Neuronal stem cell (in vitro differentiated cells): ENCODE data around the gene KREMEN1.
A peak's percentile ranks its signal among the peaks of the same experiment; 100 is the strongest.

Source experiments
- DNase-seq: peaks from one replicate; pipeline ENCODE4 v3.0.0-alpha.2; 2013; ENCODE audit warnings: low spot score
- H2AFZ ChIP-seq: one replicate; pipeline ENCODE4 v1.6.1; 2013; ENCODE audit warnings: mild to moderate bottlenecking, low read length, inconsistent platforms
- H2AK5ac ChIP-seq: 2 replicates; pipeline ENCODE4 v1.6.1; 2013; ENCODE audit warnings: low read depth, mild to moderate bottlenecking, inconsistent platforms, low read length, moderate library complexity, mixed read lengths
- H2BK120ac ChIP-seq: 2 replicates; pipeline ENCODE4 v1.6.1; 2013; ENCODE audit warnings: low read depth, mild to moderate bottlenecking, inconsistent platforms, low read length, moderate library complexity, mixed read lengths
- H2BK12ac ChIP-seq: one replicate; pipeline ENCODE4 v1.6.1; 2013; ENCODE audit warnings: low read length, inconsistent platforms
- H2BK15ac ChIP-seq: 2 replicates; pipeline ENCODE4 v1.6.1; 2013; ENCODE audit warnings: mild to moderate bottlenecking, low read length, inconsistent platforms, mixed read lengths
- H2BK5ac ChIP-seq: one replicate; pipeline ENCODE4 v1.6.1; 2013; ENCODE audit warnings: inconsistent platforms, mild to moderate bottlenecking, low read length, moderate library complexity
- H3K14ac ChIP-seq: one replicate; pipeline ENCODE4 v1.6.1; 2013; ENCODE audit warnings: low read length, inconsistent platforms
- H3K18ac ChIP-seq: 2 replicates; pipeline ENCODE4 v1.6.1; 2013; ENCODE audit warnings: low read length, inconsistent platforms
- H3K23ac ChIP-seq: 2 replicates; pipeline ENCODE4 v1.6.1; 2013; ENCODE audit warnings: low read depth, mild to moderate bottlenecking, mixed read lengths, low read length, inconsistent platforms; ENCODE audit not compliant: poor library complexity
- H3K27ac ChIP-seq: replicated peaks from 3 replicates; pipeline ENCODE4 v1.5.1; 2013; ENCODE audit warnings: low read length, inconsistent platforms
- H3K27me3 ChIP-seq, 3 experiments: 2 replicates each; pipeline ENCODE4 v1.6.1; 2013; ENCODE audit warnings: low read length in 3 of 3, mild to moderate bottlenecking in 2 of 3, inconsistent platforms in 1 of 3, low read depth in 1 of 3, mixed read lengths in 1 of 3, moderate library complexity in 1 of 3; ENCODE audit not compliant: control insufficient read depth in 3 of 3, insufficient read depth in 3 of 3
- H3K36me3 ChIP-seq, 2 donors: replicated peaks in 1 of 2; 2 replicates each; pipeline ENCODE4 v1.6.1; 2013; ENCODE audit warnings: low read length in 2 of 2; ENCODE audit not compliant: control insufficient read depth in 2 of 2, insufficient read depth in 2 of 2
- H3K4ac ChIP-seq: 2 replicates; pipeline ENCODE4 v1.6.1; 2013; ENCODE audit warnings: inconsistent platforms, mild to moderate bottlenecking, low read length, moderate library complexity
- H3K4me1 ChIP-seq, 2 donors: 1 replicate in 1 of 2; 2 replicates in 1 of 2; pipeline ENCODE4 v1.6.1; 2013; ENCODE audit warnings: low read length in 2 of 2, low read depth in 1 of 2; ENCODE audit not compliant: control insufficient read depth in 2 of 2, insufficient read depth in 1 of 2
- H3K4me2 ChIP-seq: one replicate; pipeline ENCODE4 v1.6.1; 2013; ENCODE audit warnings: mild to moderate bottlenecking, low read length, inconsistent platforms; ENCODE audit not compliant: insufficient read depth, poor library complexity, severe bottlenecking
- H3K4me3 ChIP-seq, 2 donors: 2 replicates each; pipeline ENCODE4 v1.5.1; 2013; ENCODE audit warnings: low read length in 2 of 2, mild to moderate bottlenecking in 2 of 2, inconsistent platforms in 1 of 2, moderate library complexity in 1 of 2
- H3K79me1 ChIP-seq: one replicate; pipeline ENCODE4 v1.6.1; 2013; ENCODE audit warnings: low read depth, mild to moderate bottlenecking, inconsistent platforms, low read length, moderate library complexity
- H3K9ac ChIP-seq: one replicate; pipeline ENCODE4 v1.6.1; 2013; ENCODE audit warnings: mild to moderate bottlenecking, low read depth, low read length, inconsistent platforms; ENCODE audit not compliant: poor library complexity
- H3K9me3 ChIP-seq, 2 donors: replicated peaks in 1 of 2; 2 replicates each; pipeline versions ENCODE3 to v1.6.1; 2013; ENCODE audit warnings: low read length in 2 of 2, mild to moderate bottlenecking in 2 of 2, inconsistent platforms in 1 of 2, low read depth in 1 of 2, mixed read lengths in 1 of 2, moderate library complexity in 1 of 2; ENCODE audit not compliant: control insufficient read depth in 2 of 2, insufficient read depth in 1 of 2
- H4K8ac ChIP-seq: one replicate; pipeline ENCODE4 v1.6.1; 2013; ENCODE audit warnings: low read depth, mild to moderate bottlenecking, inconsistent platforms, low read length, moderate library complexity
- H4K91ac ChIP-seq: one replicate; pipeline ENCODE4 v1.6.1; 2013; ENCODE audit warnings: low read length, low read depth, mild to moderate bottlenecking, inconsistent platforms; ENCODE audit not compliant: poor library complexity
- WGBS, 2 donors: extraction: QIAGEN DNeasy Blood & Tissue Kit; methylation state at CpG; one replicate each; pipeline ENCODE4 v1.1.7; 2013; ENCODE audit warnings: missing lambda C conversion rate in 2 of 2, mixed read lengths in 1 of 2; ENCODE audit not compliant: insufficient read length in 2 of 2, insufficient replicate concordance in 1 of 2; ENCODE audit errors: extremely low coverage in 2 of 2; 5-methylcytosine and 5-hydroxymethylcytosine counted together

KREMEN1 gene

GRCh38 chr22:29212743-29213142 is 139.9 kb downstream of the KREMEN1 start:
- Histone ChIP-seq H3K14ac (no peak overlapping the region), H3K9me3 (peaks cover 0 to 3% of the 10 kb centered on the region in 2 donors), H3K4me3 (no peak overlapping the region), H2AK5ac (no peak overlapping the region), H3K18ac (no peak overlapping the region), H3K79me1 (peaks cover 7% of the 10 kb centered on the region), H3K9ac (no peak overlapping the region), H3K27me3 (peaks cover 0 to 3% (median 0%) of the 10 kb centered on the region in 3 experiments), H3K27ac (no peak overlapping the region), H2AFZ (no peak overlapping the region), H3K23ac (no peak overlapping the region), H4K91ac (no peak overlapping the region), H2BK5ac (no peak overlapping the region), H3K4me2 (no peak overlapping the region), H2BK12ac (no peak overlapping the region), H2BK120ac (no peak overlapping the region), H3K36me3 (peaks cover 2 to 34% of the 10 kb centered on the region in 2 donors), H4K8ac (no peak overlapping the region), H3K4ac (no peak overlapping the region), H2BK15ac (no peak overlapping the region), H3K4me1 (peaks cover 21 to 28% of the 10 kb centered on the region in 2 donors)
- no peak for DNase-seq
- no CpG with 5 or more reads among the region's 11 CpGs for WGBS, 2 donors

GRCh38 chr22:29213493-29213892 is 140.7 kb downstream of the KREMEN1 start:
- Histone ChIP-seq H3K9me3 (peaks cover 0 to 3% of the 10 kb centered on the region in 2 donors), H2BK120ac (no peak overlapping the region), H3K18ac (peak overlapping the region; percentile 15), H3K36me3 (peaks cover 2 to 37% of the 10 kb centered on the region in 2 donors), H2BK5ac (no peak overlapping the region), H2AFZ (no peak overlapping the region), H3K9ac (no peak overlapping the region), H3K4me1 (peaks cover 14 to 28% of the 10 kb centered on the region in 2 donors), H3K14ac (no peak overlapping the region), H3K79me1 (peaks cover 7% of the 10 kb centered on the region), H4K8ac (no peak overlapping the region), H3K23ac (no peak overlapping the region), H4K91ac (no peak overlapping the region), H3K27me3 (peaks cover 0 to 3% (median 0%) of the 10 kb centered on the region in 3 experiments), H3K27ac (no peak overlapping the region), H2BK15ac (no peak overlapping the region), H2BK12ac (no peak overlapping the region), H3K4me3 (no peak overlapping the region), H2AK5ac (no peak overlapping the region), H3K4me2 (no peak overlapping the region), H3K4ac (no peak overlapping the region)
- WGBS, 2 donors = no CpG with 5 or more reads among the region's 9 CpGs
- DNase-seq = no peak

- no peak for DNase-seq
- H3K27me3 ChIP-seq = peaks cover 0 to 3% (median 0%) of the 10 kb centered on the region in 3 experiments
- no peak overlapping the region for H2BK12ac ChIP-seq
- peak overlapping the region; percentile 19 for H3K23ac ChIP-seq
- peak overlapping the region; percentile 48 for H3K18ac ChIP-seq
- H4K8ac ChIP-seq = no peak overlapping the region
- H3K27ac ChIP-seq = no peak overlapping the region
- peak overlapping the region; percentile 47 for H2BK120ac ChIP-seq
- H2AFZ ChIP-seq = no peak overlapping the region
- no CpG with 5 or more reads among the region's 6 CpGs for WGBS, 2 donors
- H4K91ac ChIP-seq = no peak overlapping the region
- no peak overlapping the region for H3K4me3 ChIP-seq
- no peak overlapping the region for H2BK5ac ChIP-seq
- H3K9me3 ChIP-seq = peaks cover 0 to 3% of the 10 kb centered on the region in 2 donors
- H3K4me1 ChIP-seq = peaks cover 11 to 29% of the 10 kb centered on the region in 2 donors
- H3K79me1 ChIP-seq = peaks cover 7% of the 10 kb centered on the region
- H3K14ac ChIP-seq = no peak overlapping the region
- H3K4ac ChIP-seq = no peak overlapping the region
- peak overlapping the region; percentile 38 for H3K9ac ChIP-seq
- no peak overlapping the region for H3K4me2 ChIP-seq
- no peak overlapping the region for H2BK15ac ChIP-seq
- no peak overlapping the region for H2AK5ac ChIP-seq
- H3K36me3 ChIP-seq = peaks cover 2 to 42% of the 10 kb centered on the region in 2 donors
Observed at GRCh38 chr22:29214232-29214631, 141.4 kb downstream of the KREMEN1 start.

- Histone ChIP-seq H3K27me3 (peaks cover 0 to 3% (median 0%) of the 10 kb centered on the region in 3 experiments), H2BK5ac (no peak overlapping the region), H2BK120ac (no peak overlapping the region), H4K8ac (no peak overlapping the region), H3K9me3 (peaks cover 0 to 3% of the 10 kb centered on the region in 2 donors), H3K14ac (no peak overlapping the region), H3K4me1 (peaks cover 5 to 25% of the 10 kb centered on the region in 2 donors), H3K9ac (no peak overlapping the region), H3K4me2 (no peak overlapping the region), H3K79me1 (peaks cover 7% of the 10 kb centered on the region), H3K23ac (no peak overlapping the region), H3K18ac (peak overlapping the region; percentile 21), H2BK15ac (no peak overlapping the region), H3K4ac (no peak overlapping the region), H2AFZ (no peak overlapping the region), H3K27ac (no peak overlapping the region), H2BK12ac (no peak overlapping the region), H3K36me3 (peaks cover 2 to 46% of the 10 kb centered on the region in 2 donors), H4K91ac (no peak overlapping the region), H2AK5ac (no peak overlapping the region), H3K4me3 (no peak overlapping the region)
- no peak for DNase-seq
- no CpG with 5 or more reads among the region's 14 CpGs for whole genome bisulfite sequencing, 2 donors
Observed at GRCh38 chr22:29215012-29215860, 142.4 kb downstream of the KREMEN1 start.
